ENCODE measurements around the gene PRDM15.

GRCh38 chr21:41820384-41821080 is 58.6 kb downstream of the PRDM15 start:
- TF ChIP-seq POLR2A (IDR thresholded peaks at IDR 0.05) (no peak), CTCF (IDR thresholded peaks at IDR 0.05) (no peak), EP300 (IDR thresholded peaks at IDR 0.05) (no peak)

All from tibial nerve (tissue), 4 donors.